ENCODE measurements around the gene MIA.
A peak's percentile ranks its signal among the peaks of the same experiment; 100 is the strongest.
"Not testable (repeated sequence)": the region's sequence is repeated elsewhere in the genome, so short reads cannot be mapped to it uniquely, and the experiment has no call there.

MIA gene

GRCh38 chr19:40803857-40804782 lies 28.8 kb downstream of the MIA start:
- no peak for DNase-seq (ENCODE audit: low spot score)

GRCh38 chr19:40804783-40805242 lies 29.5 kb downstream of the MIA start:
- DNase-seq (ENCODE audit: low spot score), result no peak

GRCh38 chr19:40805258-40805868 lies 30.0 kb downstream of the MIA start:
- DNase-seq (ENCODE audit: low spot score), result no peak

GRCh38 chr19:40806423-40807146 lies 31.3 kb downstream of the MIA start:
- peak; percentile 94 for DNase-seq (ENCODE audit: low spot score)

GRCh38 chr19:40807147-40808020 lies 32.1 kb downstream of the MIA start:
- no peak for DNase-seq (ENCODE audit: low spot score)

GRCh38 chr19:40808021-40808325 lies 32.7 kb downstream of the MIA start:
- DNase-seq (ENCODE audit: low spot score), result no peak

GRCh38 chr19:40808497-40808896 lies 33.2 kb downstream of the MIA start:
- DNase-seq (ENCODE audit: low spot score), result no peak

GRCh38 chr19:40809358-40810086 lies 34.2 kb downstream of the MIA start:
- DNase-seq (ENCODE audit: low spot score), result no peak

- no peak for DNase-seq (ENCODE audit: low spot score)
These were observed 34.8 kb downstream of the MIA start for GRCh38 chr19:40810160-40810559.

- DNase-seq (ENCODE audit: low spot score), result peak; percentile 45
These were observed 35.5 kb downstream of the MIA start for GRCh38 chr19:40810649-40811408.

GRCh38 chr19:40811478-40812341 lies 36.4 kb downstream of the MIA start:
- DNase-seq (ENCODE audit: low spot score), result no peak

GRCh38 chr19:40812571-40812970 lies 37.2 kb downstream of the MIA start:
- DNase-seq (ENCODE audit: low spot score), result not testable (repeated sequence)

GRCh38 chr19:40813182-40813581 lies 37.9 kb downstream of the MIA start:
- no peak for DNase-seq (ENCODE audit: low spot score)

- no peak for DNase-seq (ENCODE audit: low spot score)
These were observed 39.9 kb downstream of the MIA start for GRCh38 chr19:40815223-40815622.

- not testable (repeated sequence) for DNase-seq (ENCODE audit: low spot score)
These were observed 43.4 kb downstream of the MIA start for GRCh38 chr19:40818480-40819399.

- DNase-seq (ENCODE audit: low spot score), result peak; percentile 20
These were observed 44.3 kb downstream of the MIA start for GRCh38 chr19:40819479-40820234.

GRCh38 chr19:40822161-40822560 lies 46.8 kb downstream of the MIA start:
- no peak for DNase-seq (ENCODE audit: low spot score)

Measured in AG08395 (cell line).